Fibroblast of skin of left biceps (primary cell): ENCODE results near the gene GVQW3.
A peak's percentile ranks its signal among the peaks of the same experiment; 100 is the strongest.

Source experiments
- DNase-seq, 2 experiments: peaks; one replicate each; pipeline ENCODE4 v3.0.0-alpha.2; 2013; ENCODE audit warnings: low read depth in 2 of 2

Gene GVQW3

GRCh38 chr11:76380977-76381719 lies at the start of gene GVQW3, which contains the start of gene THAP12:
Gene GVQW3 (plus strand): TSS chr11:76381323. CDS start chr11:76381829, 506 bp downstream.
Gene THAP12 (minus strand): TSS chr11:76381132. CDS start chr11:76380836, 296 bp downstream.
- DNase-seq = peak; percentile 96 to 97

DNA sequence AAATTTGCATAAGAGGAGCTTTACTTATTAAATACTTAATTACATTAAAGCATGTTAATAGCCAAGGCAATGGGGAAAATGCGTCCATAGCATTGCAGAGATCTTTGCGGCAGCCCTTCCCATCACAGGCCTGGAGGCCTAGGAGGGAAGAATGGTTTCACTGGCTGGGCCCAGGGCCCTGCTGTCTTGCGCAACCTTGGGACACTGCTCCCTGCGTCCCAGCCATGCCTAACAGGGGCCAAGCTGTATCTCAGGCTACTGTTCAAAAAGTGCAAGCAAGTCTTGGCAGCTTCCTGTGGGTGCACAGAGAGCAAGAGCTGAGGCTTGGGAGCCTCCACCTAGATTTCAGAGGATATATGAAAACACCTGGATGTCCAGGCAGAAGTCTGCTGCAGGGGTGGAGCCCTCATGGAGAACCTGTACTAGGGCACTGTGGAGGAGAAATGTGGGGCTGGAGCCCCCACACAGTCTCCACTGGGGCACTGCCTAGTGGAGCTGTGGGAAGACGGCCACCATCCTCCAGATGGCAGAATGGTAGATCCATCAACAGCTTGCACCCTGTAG lies 46.2 kb upstream of the GVQW3 start:
- no peak for DNase-seq

DNA sequence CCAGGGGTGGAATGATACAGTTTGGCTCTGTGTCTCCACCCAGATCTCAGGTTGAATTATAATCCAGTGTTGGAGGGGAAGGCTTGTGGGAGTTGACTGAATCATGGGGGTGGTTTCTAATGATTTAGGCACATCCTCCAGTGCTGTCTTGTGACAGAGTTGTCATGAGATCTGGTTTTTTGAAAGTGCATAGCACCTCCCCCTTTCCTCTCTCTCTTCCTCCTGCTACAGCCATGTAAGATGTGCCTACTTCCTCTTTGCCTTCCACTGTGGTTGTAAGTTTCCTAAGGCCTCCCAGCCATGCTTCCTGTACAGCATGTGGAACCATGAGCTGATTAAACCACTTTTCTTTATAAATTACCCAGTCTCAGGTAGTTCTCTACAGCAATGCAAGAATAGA lies 45.3 kb upstream of the GVQW3 start:
- no peak for DNase-seq

- no peak for DNase-seq
Observed at GRCh38 chr11:76336597-76336996, 44.5 kb upstream of the GVQW3 start.

DNA sequence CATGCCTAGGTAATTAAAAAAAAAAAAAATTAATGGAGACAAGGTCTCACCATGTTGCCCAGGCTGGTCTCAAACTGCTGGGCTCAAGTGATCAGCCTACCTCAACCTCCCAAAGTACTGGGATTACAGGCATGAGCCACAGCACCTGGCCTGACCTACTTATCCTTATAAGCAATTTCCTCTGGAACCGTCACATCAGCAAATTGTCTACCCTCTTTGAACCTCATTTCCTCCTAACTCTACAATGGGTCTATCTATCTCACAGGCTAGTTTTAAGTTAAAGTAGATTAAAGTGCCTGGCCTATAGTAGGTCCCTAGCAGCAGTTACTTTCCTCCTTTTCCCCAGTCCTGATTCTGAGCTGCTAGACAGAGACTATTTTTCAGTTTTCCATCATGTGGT lies 43.7 kb upstream of the GVQW3 start:
- DNase-seq = no peak

GRCh38 chr11:76337923-76338322 lies 43.2 kb upstream of the GVQW3 start:
- DNase-seq = no peak

DNA sequence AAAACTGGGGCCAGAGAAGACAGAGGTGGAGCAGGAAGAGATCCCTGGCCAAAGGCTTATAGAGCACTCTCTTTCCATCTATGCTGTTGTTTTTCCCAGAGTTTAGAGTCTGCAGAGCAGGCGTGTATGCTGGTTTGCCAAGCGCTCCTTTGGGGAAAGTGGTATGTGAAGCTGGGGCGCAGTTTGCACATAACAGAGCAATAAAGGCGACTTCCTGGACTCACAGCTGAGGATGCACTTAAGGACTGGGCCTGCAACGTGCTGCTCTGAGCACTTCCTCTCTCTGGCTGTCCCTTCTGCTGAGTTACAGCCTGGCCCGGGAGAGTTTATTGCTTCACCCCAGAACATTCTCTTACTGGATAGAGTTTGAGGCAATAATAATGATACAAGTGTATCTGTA lies 41.9 kb upstream of the GVQW3 start:
- peak in 1 of 2 experiments; percentile 11 for DNase-seq

DNA sequence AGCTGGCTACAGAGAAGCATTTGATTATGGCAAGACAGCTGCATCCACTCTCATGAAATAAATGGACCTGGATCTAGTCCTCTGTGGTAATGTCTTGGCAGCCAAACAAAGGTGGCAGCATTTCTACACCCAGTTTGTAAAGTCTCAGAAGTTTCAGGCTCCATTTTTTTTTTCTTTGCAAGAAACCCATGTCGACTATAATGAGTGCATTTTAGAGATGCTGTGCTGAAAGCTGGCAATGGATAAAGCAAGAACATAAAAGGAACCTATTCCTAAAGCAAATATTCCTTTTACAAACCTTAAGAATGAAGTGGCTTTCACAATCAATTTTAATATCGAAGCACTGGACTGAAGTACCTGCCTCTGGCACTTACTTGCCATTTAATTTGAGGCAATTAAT lies 33.7 kb upstream of the GVQW3 start:
- no peak for DNase-seq

- DNase-seq = no peak
Observed at GRCh38 chr11:76348348-76348747, 32.8 kb upstream of the GVQW3 start.

DNA sequence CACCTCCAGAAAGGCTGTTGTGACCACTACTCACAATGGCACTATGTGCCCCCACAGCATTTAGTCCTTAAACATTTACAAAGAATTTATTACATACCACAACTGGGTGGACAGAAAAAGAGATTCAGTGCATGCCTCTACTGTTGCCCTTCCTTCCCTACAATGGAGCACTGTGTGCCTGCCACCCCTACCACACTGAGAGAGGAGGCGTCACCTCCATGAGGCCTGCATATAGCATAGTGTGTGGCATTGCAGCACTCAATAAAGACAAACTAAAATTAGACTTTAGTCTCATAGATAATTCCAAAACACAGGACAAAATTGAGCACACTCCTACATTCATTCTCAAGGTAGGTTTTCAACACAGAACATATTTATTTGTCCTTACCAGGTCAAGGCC lies 26.0 kb upstream of the GVQW3 start:
- DNase-seq = no peak

GRCh38 chr11:76361374-76361773 lies 19.7 kb upstream of the GVQW3 start:
- DNase-seq = no peak

- no peak for DNase-seq
Observed at GRCh38 chr11:76361776-76362175, 19.3 kb upstream of the GVQW3 start.

DNA sequence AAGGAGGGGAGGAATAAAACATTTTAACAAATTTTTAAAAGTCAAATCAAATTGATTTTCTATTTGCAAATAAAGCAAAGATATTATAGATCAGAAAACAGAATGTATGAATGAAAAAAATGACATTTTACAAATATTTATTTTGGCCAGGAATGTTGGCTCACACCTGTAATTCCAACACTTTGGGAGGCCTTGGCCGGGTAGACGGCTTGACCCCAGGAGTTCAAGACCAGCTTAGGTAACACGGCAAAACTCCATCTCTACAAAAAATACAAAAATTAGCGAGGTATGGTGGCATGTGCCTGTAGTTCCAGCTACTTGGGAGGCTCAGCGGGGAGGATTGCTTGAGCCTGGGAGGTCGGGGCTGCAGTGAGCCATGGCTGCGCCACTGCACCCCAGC lies 18.4 kb upstream of the GVQW3 start:
- no peak for DNase-seq

- no peak for DNase-seq
Observed at GRCh38 chr11:76365038-76365679, 16.0 kb upstream of the GVQW3 start.

DNA sequence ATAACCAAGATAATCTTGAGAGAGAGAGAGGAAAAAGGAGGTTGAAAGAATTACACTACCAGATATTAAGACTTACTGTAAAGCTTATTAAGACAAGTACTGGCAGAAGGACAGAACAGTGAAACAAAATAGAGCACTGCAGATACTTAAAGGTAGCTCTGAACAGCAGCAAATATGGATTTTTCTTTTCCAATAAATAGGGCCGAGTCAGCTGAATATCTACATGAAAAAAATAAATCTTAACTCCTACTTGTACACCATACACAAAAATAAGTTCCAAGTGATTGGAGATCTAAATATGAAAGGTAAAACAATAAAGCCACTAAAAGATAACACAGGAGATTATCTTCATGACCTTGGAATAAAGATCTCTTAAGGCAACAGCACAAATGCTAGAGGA lies 12.6 kb upstream of the GVQW3 start:
- DNase-seq = no peak

DNA sequence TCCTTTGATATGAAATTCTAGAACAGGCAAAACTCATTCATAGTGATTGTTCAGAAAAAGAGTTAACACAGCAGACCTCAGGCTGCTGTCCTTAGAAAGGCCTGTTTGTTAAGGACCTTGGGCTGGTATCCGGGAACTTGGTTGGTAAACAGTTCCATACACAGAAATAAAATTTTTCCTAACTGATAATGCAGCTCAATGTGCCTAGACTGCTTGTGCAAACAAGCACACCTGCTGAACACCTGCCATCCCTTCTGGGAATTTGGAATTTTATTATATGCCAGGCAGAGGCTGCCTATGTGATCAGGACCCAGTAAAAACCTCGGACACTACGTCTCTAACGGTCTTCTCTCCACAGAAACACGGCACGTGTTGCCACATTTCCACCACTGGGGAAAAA lies 11.7 kb upstream of the GVQW3 start:
- DNase-seq = no peak

DNA sequence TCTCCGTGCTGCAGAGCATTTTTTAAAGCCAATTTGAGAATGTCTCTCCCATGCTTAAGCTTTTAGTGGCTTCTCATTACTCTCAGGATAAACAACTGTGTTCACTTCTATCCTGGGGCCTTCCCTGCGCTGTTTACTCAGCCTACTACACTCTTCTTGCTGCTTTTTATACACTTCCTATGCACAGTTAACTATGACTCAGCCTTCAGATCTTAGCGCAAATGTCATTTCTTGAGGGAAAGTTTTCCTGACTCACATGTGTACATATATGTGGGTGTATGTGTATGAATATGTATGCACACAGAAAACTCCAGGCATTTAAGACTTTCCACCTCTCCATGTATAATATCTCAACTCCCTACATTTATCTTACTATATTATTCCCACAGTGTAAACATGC lies 10.0 kb upstream of the GVQW3 start:
- peak; percentile 20 to 26 for DNase-seq

- no peak for DNase-seq
Observed at GRCh38 chr11:76376746-76377558, 4.2 kb upstream of the GVQW3 start.

DNA sequence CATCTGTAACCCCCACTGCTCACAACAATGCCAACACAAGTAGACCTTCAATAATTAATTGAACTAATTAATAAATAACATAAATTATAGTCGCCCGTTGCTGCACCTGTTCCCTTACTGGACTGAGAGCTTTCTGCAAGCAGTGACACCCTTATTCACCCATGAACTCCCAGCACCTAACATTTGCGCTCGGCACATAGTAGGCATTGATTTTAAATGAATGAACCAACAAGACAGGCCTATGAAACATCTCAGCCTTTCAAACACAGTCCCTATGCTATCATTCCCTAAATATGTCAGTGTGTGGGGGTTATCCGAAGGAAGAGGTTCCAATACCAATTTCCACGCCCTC lies 1.3 kb upstream of the GVQW3 start:
- DNase-seq = no peak

DNA sequence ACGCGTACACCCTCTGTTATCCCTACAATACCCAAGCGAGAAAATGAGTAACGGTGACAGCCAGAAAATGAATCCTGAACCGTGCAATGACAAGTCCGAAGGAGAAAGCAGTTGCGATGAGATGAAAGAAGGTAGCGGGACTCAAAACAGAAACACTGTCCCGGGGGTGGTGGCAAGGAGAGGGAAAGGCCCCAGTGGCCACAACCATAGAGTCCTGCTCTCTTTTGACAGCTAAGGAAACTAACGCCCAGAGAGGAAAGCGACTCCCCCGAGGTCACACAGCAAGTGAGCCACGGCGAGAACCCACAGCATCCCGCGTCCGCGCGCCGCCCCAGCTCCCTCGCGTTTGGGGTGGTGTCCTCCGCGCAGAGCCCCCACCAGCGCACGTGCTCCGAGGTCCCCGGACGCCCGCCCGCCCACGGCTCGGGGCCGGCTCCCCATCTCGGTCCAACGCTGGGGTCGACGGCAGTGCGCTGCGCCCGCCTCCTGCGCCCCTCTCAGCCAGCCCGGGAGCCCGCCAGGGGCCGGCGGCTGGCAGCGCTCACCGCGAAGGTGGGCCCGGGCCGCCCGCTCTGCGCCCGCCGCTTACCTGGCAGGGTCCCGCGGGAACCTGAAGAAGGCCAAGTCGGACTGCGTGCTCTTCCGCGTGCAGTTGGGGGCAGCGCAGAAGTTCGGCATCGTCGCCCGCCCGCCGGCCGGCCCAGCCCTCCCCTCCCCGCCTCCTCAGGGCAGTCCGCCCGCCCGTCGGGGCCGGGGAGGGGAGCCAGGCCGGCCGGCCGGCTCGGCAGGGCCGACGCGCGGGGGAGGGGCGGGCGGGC lies 755 bp upstream of the GVQW3 start:
- no peak for DNase-seq

DNA sequence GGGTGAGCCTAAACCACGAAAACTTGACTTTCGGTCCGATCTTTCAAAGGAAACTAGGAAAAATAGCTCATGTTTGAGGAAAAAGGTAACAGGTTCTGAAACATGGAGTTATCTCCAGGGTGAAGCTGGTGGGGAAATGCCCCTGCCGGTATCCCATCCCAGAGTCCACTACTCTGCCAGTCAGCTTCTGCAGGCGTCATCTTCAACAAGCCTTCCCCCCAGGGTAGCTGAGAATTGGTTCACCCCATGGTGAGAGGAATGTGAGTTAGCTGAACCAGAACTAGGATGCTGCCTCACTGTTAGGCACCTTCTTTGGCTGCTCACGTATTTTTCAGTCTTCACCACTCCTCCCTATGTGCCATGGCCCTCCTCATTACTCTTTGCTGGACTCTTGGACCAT lies 1.1 kb downstream of the GVQW3 start:
- DNase-seq = no peak

- no peak for DNase-seq
Observed at GRCh38 chr11:76385903-76386302, 4.8 kb downstream of the GVQW3 start.
